HG03354 (cell line): Measurements from ENCODE around the gene CDCA8.

ENCODE experiments used
- ATAC-seq: cut with Tn5 transposase; IDR thresholded peaks from one replicate; pipeline ENCODE4 v1.9.1; 2021; ENCODE audit warnings: mild to moderate bottlenecking; ENCODE audit not compliant: unreplicated experiment, poor library complexity, severe bottlenecking

Gene CDCA8

GRCh38 chr1:37708471-37708870 lies 16.2 kb downstream of the CDCA8 start:
- ATAC-seq = no peak

GRCh38 chr1:37714226-37714625 lies 21.9 kb downstream of the CDCA8 start:
- ATAC-seq = no peak

GRCh38 chr1:37714689-37715088 lies 22.4 kb downstream of the CDCA8 start:
- no peak for ATAC-seq

- ATAC-seq = no peak
Observed at GRCh38 chr1:37716321-37716720, 24.0 kb downstream of the CDCA8 start.

DNA sequence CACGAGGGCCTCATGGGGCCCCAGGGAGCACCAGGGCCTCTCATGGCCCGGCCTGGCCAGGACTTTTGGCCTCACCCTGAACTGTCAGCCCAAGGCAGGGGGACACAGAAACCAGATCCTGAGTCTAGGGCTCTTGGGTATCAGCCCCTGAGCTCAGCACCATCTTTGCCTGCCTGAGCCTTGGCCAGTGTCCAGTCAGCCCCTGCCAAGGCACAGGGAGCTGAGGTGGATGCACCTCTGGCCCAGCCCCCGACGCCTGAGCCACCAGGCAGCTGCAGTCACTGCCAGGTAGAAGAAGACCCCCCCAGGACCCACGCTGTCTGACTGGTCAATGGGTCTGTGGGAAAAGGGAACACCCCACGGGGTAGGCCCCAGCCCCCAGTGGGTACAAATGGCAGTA lies 25.3 kb downstream of the CDCA8 start:
- no peak for ATAC-seq

- no peak for ATAC-seq
Observed at GRCh38 chr1:37718181-37718900, 26.0 kb downstream of the CDCA8 start.

DNA sequence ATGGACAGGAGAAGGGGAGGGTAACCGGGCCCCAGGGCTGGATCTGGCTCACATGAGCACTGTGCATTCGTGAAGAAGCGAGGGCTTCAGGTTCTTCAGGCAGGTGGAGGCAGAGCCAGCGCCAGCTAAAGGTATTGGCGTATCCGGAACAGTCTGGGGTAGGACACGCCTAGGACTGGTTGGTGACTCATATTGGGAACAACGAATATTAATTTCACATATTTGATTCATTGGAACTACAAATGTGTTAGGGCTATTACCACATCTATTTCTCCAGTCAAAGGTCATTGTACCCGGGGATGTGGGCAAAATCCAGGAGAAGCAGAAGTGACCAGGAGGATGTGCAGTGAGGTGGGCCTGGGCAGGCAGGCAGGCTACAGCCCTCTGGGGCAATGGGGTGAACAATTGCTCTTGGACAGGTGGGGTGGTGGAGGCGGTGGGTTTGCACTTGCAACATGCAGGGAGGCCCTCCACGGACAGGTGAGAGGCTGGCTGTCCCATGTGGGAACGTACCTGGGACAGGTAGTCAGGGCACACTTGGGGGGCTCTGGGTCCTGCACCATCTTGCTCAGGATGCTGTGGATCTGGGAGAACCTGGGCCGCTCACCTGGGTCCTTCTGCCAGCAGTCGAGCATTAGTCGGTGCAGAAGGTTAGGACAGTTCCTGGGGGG lies 26.7 kb downstream of the CDCA8 start:
- no peak for ATAC-seq

GRCh38 chr1:37719572-37720195 lies 27.4 kb downstream of the CDCA8 start:
- no peak for ATAC-seq

- ATAC-seq = no peak
Observed at GRCh38 chr1:37720231-37721130, 28.2 kb downstream of the CDCA8 start.

DNA sequence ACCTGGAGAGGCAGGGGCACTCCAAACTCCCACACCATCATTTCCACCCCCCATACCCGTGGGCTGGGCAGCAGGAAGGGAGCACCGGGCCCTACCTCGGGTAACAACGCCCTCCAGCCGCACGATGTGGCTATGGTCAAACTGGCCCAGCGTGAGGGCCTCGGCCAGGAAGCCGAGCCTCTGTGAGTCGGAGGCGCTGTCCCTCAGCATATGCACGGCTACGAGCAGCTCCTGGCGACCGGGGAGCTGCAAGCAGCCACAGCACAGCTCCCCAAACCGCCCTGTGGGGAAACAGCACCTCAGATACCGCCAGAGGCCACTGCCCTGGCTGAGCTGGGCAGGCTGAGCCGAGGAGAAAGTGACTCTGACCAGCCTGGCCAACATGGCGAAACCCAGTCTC lies 29.2 kb downstream of the CDCA8 start:
- no peak for ATAC-seq

- no peak for ATAC-seq
Observed at GRCh38 chr1:37722181-37723071, 30.1 kb downstream of the CDCA8 start.

GRCh38 chr1:37723072-37723389 lies 30.7 kb downstream of the CDCA8 start:
- ATAC-seq = no peak

- ATAC-seq = no peak
Observed at GRCh38 chr1:37723390-37724078, 31.2 kb downstream of the CDCA8 start.

GRCh38 chr1:37724575-37724974 lies 32.3 kb downstream of the CDCA8 start:
- ATAC-seq = no peak

DNA sequence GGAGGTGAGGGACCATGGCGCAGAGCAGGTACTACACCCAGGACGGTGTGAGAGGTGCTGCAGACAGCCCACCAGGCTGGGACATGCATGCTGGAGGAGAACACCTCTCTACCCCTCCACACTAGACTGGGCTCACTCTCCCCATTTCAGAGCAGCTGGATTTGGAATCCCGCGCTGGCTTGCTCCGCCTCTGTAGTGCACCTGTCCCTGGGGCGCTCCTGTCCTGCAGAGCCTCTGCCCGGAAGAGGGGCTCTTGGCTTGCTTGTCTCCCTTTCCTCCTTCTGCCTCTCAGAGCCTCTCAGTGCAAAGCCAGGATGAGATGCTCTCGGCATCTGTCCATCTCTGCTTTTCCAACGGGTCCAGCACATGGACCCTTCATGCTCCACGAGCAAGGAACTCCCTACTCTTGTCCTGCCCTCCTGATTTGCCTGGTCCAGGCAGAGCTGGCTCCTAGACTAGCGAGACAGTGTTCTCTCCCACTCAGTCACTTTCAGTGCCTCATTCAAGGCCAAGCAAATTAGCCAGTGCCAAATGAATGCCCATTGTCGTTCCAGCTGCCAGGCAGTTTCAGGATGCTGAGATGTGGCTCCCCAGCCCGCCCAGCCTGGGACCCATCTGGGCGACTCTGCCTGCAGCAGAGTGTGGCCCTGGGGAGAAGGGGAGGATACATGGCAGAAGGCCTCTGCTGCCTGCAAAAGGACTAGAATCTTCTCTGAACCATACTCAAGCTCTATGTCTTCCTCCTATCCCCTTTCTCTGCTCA lies 33.7 kb downstream of the CDCA8 start:
- no peak for ATAC-seq

DNA sequence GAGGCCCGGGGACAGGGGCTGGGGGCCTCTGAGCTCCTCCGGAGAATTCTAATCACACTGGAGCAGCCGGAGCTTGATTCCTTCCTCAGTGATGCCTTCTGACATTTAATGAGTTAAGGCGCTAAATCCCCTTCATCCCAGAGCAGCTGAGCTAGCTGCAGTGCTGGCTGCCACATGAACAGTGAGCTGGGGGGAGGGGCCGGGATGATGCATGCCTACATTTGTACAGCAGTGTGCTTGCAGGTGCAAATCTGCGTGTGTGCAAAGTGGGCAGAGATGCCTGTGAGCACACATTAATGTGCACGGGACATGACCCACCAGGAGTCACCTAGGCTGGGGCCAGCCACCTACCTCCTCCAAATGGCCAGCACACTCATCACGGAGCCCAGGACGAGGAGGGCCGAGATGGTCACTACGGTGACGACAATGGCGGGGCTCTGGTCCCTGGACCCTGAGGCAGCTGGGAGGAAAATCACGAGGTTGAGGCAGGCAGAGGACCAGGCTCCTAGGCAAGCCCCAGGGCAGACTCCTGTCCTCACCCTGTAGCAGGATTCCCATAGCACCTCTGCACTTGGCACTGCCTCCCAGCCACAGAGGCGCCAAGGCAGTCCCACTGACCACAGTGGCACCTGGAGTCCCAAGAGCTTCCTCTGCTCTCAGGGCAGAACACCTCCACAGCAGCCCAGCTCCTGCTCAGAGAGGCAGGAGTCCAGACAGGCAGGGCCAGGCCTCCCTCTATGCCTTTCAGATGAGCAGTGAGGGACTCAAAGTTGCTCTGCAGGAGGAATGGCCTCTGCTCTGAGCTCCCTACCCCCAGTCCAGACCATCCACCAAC lies 34.7 kb downstream of the CDCA8 start:
- no peak for ATAC-seq

DNA sequence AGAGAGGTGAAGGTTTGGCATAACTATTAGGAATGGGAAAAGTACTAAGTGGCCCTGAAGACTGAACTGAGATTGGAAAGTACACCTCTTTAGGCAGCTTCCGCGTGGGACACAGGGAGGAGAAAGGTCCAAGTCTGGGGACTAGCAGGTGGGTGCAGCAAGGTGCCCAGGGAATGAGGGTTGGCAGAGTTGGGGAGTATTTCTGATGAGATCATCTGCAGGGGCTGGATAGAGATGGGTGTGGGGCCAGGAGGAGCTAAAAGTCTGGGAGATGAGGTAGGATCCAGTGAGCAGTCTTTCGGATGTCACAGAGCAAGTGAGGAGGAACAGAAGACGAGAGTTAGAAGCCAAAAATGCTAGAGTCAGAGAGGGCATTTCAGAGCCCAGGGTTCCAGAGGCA lies 36.1 kb downstream of the CDCA8 start:
- ATAC-seq = no peak
